Measurements from ENCODE around the gene GFY.
"Not testable (repeated sequence)": the region's sequence is repeated elsewhere in the genome, so short reads cannot be mapped to it uniquely, and the experiment has no call there.

Gene GFY

GRCh38 chr19:49470615-49470978, 45.4 kb downstream of the GFY start:
- DNase-seq = no peak

GRCh38 chr19:49472936-49473335, 47.7 kb downstream of the GFY start:
- no peak for DNase-seq

- not testable (repeated sequence) for DNase-seq
Observed at GRCh38 chr19:49473501-49473867, 48.3 kb downstream of the GFY start.

GRCh38 chr19:49473868-49474541, 48.8 kb downstream of the GFY start, which contains the start of gene FLT3LG:
Gene FLT3LG (plus strand): TSS chr19:49474215. CDS start chr19:49474640, 425 bp downstream.
- peak; percentile 16 for DNase-seq

GRCh38 chr19:49474542-49474924, 49.3 kb downstream of the GFY start:
- DNase-seq = no peak

- no peak for DNase-seq
Observed at GRCh38 chr19:49475191-49475917, 50.2 kb downstream of the GFY start.

GRCh38 chr19:49475995-49476880, 51.0 kb downstream of the GFY start:
- DNase-seq = no peak
